Neutrophil (primary cell): Measurements from ENCODE around the gene RAMP1.

Source experiments
- H3K27ac ChIP-seq: fragments of 200-600 bp; sonication (generic); 2 replicates; pipeline ENCODE4 v1.5.1; 2016; ENCODE audit warnings: mild to moderate bottlenecking, moderate library complexity
- H3K27me3 ChIP-seq: fragments of 200-600 bp; sonication (generic); 2 replicates; pipeline ENCODE4 v1.6.0; 2016; ENCODE audit warnings: mild to moderate bottlenecking
- H3K36me3 ChIP-seq: fragments of 200-600 bp; sonication (generic); 2 replicates; pipeline ENCODE4 v1.5.1; 2017
- H3K4me1 ChIP-seq, 2 experiments: fragments of 200-600 bp in 1 of 2; sonication (generic) in 1 of 2; 1 replicate in 1 of 2; 2 replicates in 1 of 2; pipeline versions ENCODE4 v1.5.1 to v1.6.1; 2013 to 2016; ENCODE audit warnings: low read depth in 1 of 2, low read length in 1 of 2, mild to moderate bottlenecking in 1 of 2, moderate library complexity in 1 of 2; ENCODE audit not compliant: control insufficient read depth in 1 of 2, insufficient read depth in 1 of 2
- H3K4me3 ChIP-seq, 2 experiments: fragments of 200-600 bp in 1 of 2; sonication (generic) in 1 of 2; 1 replicate in 1 of 2; 2 replicates in 1 of 2; pipeline ENCODE4 v1.5.1; 2013 to 2016; ENCODE audit warnings: low read depth in 1 of 2, low read length in 1 of 2, mild to moderate bottlenecking in 1 of 2, moderate library complexity in 1 of 2
- H3K9me3 ChIP-seq: fragments of 200-600 bp; sonication (generic); 2 replicates; pipeline ENCODE4 v1.5.1; 2016
- CTCF ChIP-seq: fragments of 200-600 bp; sonication (generic); IDR thresholded peaks from 2 replicates; pipeline ENCODE4 v1.5.1; 2016; ENCODE audit warnings: antibody characterized with exemption

RAMP1 gene

GRCh38 chr2:237935740-237936452, 76.5 kb downstream of the RAMP1 start:
- no peak for TF ChIP-seq CTCF

GRCh38 chr2:237939251-237939650, 79.8 kb downstream of the RAMP1 start:
- Histone ChIP-seq H3K27me3 (peaks cover 8% of the 10 kb centered on the region), H3K27ac (no peak overlapping the region), H3K36me3 (no peaks in the 10 kb centered on the region), H3K9me3 (peaks cover 5% of the 10 kb centered on the region), H3K4me1 (no peaks in the 10 kb centered on the region), H3K4me3 (no peak overlapping the region)
- TF ChIP-seq CTCF = no peak

More at GRCh38 chr2:237935740-237936452, 76.5 kb downstream of the RAMP1 start:
- no peak overlapping the region for H3K27ac ChIP-seq
- no peaks in the 10 kb centered on the region for H3K4me1 ChIP-seq
- no peaks in the 10 kb centered on the region for H3K27me3 ChIP-seq
- H3K4me3 ChIP-seq = no peak overlapping the region
- H3K9me3 ChIP-seq = no peaks in the 10 kb centered on the region
- no peaks in the 10 kb centered on the region for H3K36me3 ChIP-seq

DNA sequence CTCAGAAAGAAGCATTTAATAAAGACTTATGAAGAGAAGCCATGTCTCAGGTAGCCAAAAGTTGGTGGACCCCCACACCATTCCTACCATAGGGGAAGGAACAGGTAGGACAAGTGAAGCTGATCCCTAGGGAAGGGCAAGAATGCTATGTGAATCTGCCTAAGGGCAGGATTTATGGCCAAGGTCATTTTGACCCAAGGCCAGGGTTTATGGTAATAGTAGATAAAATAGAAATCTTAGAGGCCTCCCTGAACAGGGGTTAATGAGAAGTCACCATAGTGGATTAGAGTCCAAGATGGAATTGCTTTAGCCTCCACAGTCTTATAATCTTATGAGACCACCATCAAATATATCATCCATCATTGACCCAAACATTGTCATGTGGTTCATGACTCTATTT, 81.4 kb downstream of the RAMP1 start:
- Histone ChIP-seq H3K4me3 (no peak overlapping the region), H3K27ac (no peak overlapping the region), H3K4me1 (no peaks in the 10 kb centered on the region), H3K36me3 (no peaks in the 10 kb centered on the region), H3K27me3 (peaks cover 8% of the 10 kb centered on the region), H3K9me3 (peaks cover 5% of the 10 kb centered on the region)
- no peak for TF ChIP-seq CTCF

GRCh38 chr2:237941239-237941638, 81.8 kb downstream of the RAMP1 start:
- peaks cover 8% of the 10 kb centered on the region for H3K27me3 ChIP-seq

DNA sequence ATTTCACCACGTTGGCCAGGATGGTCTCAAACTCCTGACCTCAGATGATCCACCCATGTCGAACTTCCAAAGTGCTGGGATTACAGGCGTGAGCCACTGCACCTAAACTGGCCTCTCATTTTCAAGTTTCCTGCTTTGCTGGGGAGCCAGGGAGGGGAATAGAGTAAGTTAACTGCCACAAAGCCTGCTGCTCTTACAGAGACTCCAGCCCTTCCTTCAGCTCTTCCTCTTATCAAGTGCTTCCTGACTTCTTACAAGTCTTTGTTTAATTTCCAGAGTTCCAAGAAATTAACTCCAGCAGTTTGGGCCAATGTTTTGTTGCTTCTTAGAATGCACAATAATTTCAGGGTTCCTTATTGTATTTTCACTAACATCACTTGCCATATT, 83.1 kb downstream of the RAMP1 start:
- Histone ChIP-seq H3K4me1 (no peaks in the 10 kb centered on the region), H3K27me3 (peaks cover 8% of the 10 kb centered on the region), H3K27ac (no peak overlapping the region), H3K4me3 (no peak overlapping the region), H3K9me3 (peaks cover 5% of the 10 kb centered on the region), H3K36me3 (no peaks in the 10 kb centered on the region)
- TF ChIP-seq CTCF = no peak

More at GRCh38 chr2:237941239-237941638, 81.8 kb downstream of the RAMP1 start:
- Histone ChIP-seq H3K36me3 (no peaks in the 10 kb centered on the region), H3K4me1 (no peaks in the 10 kb centered on the region), H3K4me3 (no peak overlapping the region), H3K27ac (no peak overlapping the region), H3K9me3 (peaks cover 5% of the 10 kb centered on the region)
- no peak for TF ChIP-seq CTCF
